ENCODE results near the gene CFAP61. TPM values are rescaled to one million over a fixed set of nuclear protein-coding genes. Genes with fewer than 3 reads are reported as not detected.

CFAP61 gene
- total RNA-seq, 1 experiment from 2014 or later = 0.28 TPM

- Histone ChIP-seq H3K36me3 (ENCODE audit: control insufficient read depth, insufficient read depth, low read length) (no peaks in the 10 kb centered on the region), H3K4me1 (ENCODE audit: control insufficient read depth, insufficient read depth, low read length) (no peaks in the 10 kb centered on the region), H3K27me3 (ENCODE audit: control insufficient read depth, insufficient read depth, low read length) (no peaks in the 10 kb centered on the region), H3K9me3 (ENCODE audit: control insufficient read depth, insufficient read depth, low read depth, low read length) (no peaks in the 10 kb centered on the region), H3K4me3 (ENCODE audit: low read depth in 2 of 2, low read length in 2 of 2) (no peak overlapping the region), H3K27ac (ENCODE audit: low read length) (no peak overlapping the region)
- in situ Hi-C loops (cut with HindIII; ENCODE audit: low pct_unique_long_range_greater_than_20kb, low sequenced_read_pairs) = no loop called here
- POLR2A ChIA-PET = no interaction called here
- BruUV-seq (replicated peaks) = no TSS peak
- intact Hi-C loops (cut with micrococcal nuclease; ENCODE audit: unreplicated experiment) = no loop called here
- no peak for TF ChIP-seq POLR2AphosphoS5 (IDR thresholded peaks at IDR 0.05; ENCODE audit: low read depth, low read length)
- TF ChIP-seq CTCF (IDR thresholded peaks at IDR 0.05) = no peak
- TF ChIP-seq TCF7L2 (IDR thresholded peaks at IDR 0.05; ENCODE audit: low read depth, low read length) = no peak
- no peak for TF ChIP-seq REST (IDR thresholded peaks at IDR 0.05; ENCODE audit: insufficient read depth in 1 of 2, low read depth in 2 of 2, low read length in 1 of 2)
- DNase-seq (ENCODE audit: low read depth, low spot score) = no peak
- CTCF ChIA-PET = no interaction called here
- no peak for ATAC-seq
These were observed 345.8 kb downstream of the CFAP61 start for GRCh38 chr20:20398123-20398522.

- no peaks in the 10 kb centered on the region for H3K36me3 ChIP-seq (ENCODE audit: control insufficient read depth, insufficient read depth, low read length)
- ChIA-PET CTCF (no interaction called here), POLR2A (no interaction called here)
- ATAC-seq (no peak), DNase-seq (ENCODE audit: low read depth, low spot score) (no peak)
- no peaks in the 10 kb centered on the region for H3K27me3 ChIP-seq (ENCODE audit: control insufficient read depth, insufficient read depth, low read length)
- no TSS peak for BruUV-seq (replicated peaks)
- in situ Hi-C loops (cut with HindIII; ENCODE audit: low pct_unique_long_range_greater_than_20kb, low sequenced_read_pairs) = no loop called here
- intact Hi-C loops (cut with micrococcal nuclease; ENCODE audit: unreplicated experiment) = no loop called here
- no peaks in the 10 kb centered on the region for H3K4me1 ChIP-seq (ENCODE audit: control insufficient read depth, insufficient read depth, low read length)
- TF ChIP-seq REST (IDR thresholded peaks at IDR 0.05; ENCODE audit: insufficient read depth in 1 of 2, low read depth in 2 of 2, low read length in 1 of 2) (no peak), CTCF (IDR thresholded peaks at IDR 0.05) (no peak), POLR2AphosphoS5 (IDR thresholded peaks at IDR 0.05; ENCODE audit: low read depth, low read length) (no peak), SIN3A (IDR thresholded peaks at IDR 0.05; ENCODE audit: borderline replicate concordance, insufficient read depth, low read depth, low read length) (no peak), TCF7L2 (IDR thresholded peaks at IDR 0.05; ENCODE audit: low read depth, low read length) (no peak)
- H3K27ac ChIP-seq (ENCODE audit: low read length) = no peak overlapping the region
- no peak overlapping the region for H3K4me3 ChIP-seq (ENCODE audit: low read depth in 2 of 2, low read length in 2 of 2)
- no peaks in the 10 kb centered on the region for H3K9me3 ChIP-seq (ENCODE audit: control insufficient read depth, insufficient read depth, low read depth, low read length)
These were observed 347.5 kb downstream of the CFAP61 start for GRCh38 chr20:20399531-20400500.
